ENCODE measurements around the gene FADS1. TPM values are rescaled to one million over a fixed set of nuclear protein-coding genes. Genes with fewer than 3 reads are reported as not detected.
A peak's percentile ranks its signal among the peaks of the same experiment; 100 is the strongest.

The FADS1 gene
- total and polyA plus RNA-seq, 2 of the 13 experiments (the other 11 are each of a cell fraction or from before 2014, with no cell fraction given) = 91.8 to 108 TPM

GRCh38 chr11:61842528-61842820, 25.7 kb upstream of the FADS1 start (continued):
- TF ChIP-seq, protein P1, sequence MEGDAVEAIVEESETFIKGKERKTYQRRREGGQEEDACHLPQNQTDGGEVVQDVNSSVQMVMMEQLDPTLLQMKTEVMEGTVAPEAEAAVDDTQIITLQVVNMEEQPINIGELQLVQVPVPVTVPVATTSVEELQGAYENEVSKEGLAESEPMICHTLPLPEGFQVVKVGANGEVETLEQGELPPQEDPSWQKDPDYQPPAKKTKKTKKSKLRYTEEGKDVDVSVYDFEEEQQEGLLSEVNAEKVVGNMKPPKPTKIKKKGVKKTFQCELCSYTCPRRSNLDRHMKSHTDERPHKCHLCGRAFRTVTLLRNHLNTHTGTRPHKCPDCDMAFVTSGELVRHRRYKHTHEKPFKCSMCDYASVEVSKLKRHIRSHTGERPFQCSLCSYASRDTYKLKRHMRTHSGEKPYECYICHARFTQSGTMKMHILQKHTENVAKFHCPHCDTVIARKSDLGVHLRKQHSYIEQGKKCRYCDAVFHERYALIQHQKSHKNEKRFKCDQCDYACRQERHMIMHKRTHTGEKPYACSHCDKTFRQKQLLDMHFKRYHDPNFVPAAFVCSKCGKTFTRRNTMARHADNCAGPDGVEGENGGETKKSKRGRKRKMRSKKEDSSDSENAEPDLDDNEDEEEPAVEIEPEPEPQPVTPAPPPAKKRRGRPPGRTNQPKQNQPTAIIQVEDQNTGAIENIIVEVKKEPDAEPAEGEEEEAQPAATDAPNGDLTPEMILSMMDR (CRISPR knock-in tag; IDR thresholded peaks at IDR 0.05) = no peak
- no peak for TF ChIP-seq ZSCAN9 (CRISPR knock-in tag; IDR thresholded peaks at IDR 0.05; ENCODE audit: borderline replicate concordance)

GRCh38 chr11:61841636-61842527, 25.1 kb upstream of the FADS1 start:
- intact Hi-C loops (cut with micrococcal nuclease; ENCODE audit: unreplicated experiment) (no loop called here), in situ Hi-C loops (cut with HindIII; ENCODE audit: extremely low pct_ligation_motif_present, low pct_unique_long_range_greater_than_20kb) (no loop called here)
- Histone ChIP-seq H3K9me3 (ENCODE audit: low read length) (no peaks in the 10 kb centered on the region), H3K4me2 (ENCODE audit: low read depth, low read length) (no peak overlapping the region), H3K79me2 (ENCODE audit: insufficient read depth, low read length) (no peaks in the 10 kb centered on the region), H3K36me3 (replicated peaks in 1 of 2; ENCODE audit: control insufficient read depth in 1 of 2, insufficient read depth in 2 of 2, low read length in 2 of 2) (peaks cover 3 to 45% of the 10 kb centered on the region in 2 experiments), H3K27me3 (ENCODE audit: control insufficient read depth in 1 of 2, insufficient read depth in 2 of 2, low read length in 2 of 2) (no peaks in the 10 kb centered on the region), H3K4me3 (replicated peaks in 1 of 3; ENCODE audit: insufficient read depth in 1 of 3, low read depth in 2 of 3, low read length in 3 of 3) (no peak overlapping the region), H3K4me1 (ENCODE audit: insufficient read depth, low read length) (peaks cover 11% of the 10 kb centered on the region; the same call in 1 of the 2 replicates), H3K27ac (ENCODE audit: extremely low read length, insufficient read depth, low read length) (no peak overlapping the region), H4K20me1 (ENCODE audit: insufficient read depth, low read length) (no peaks in the 10 kb centered on the region), H2AFZ (ENCODE audit: low read length) (no peak overlapping the region), H3K9ac (ENCODE audit: insufficient read depth, low read depth, low read length) (no peak overlapping the region)
- TSS peak; percentile 39 for BruUV-seq (replicated peaks)
- no peak for ATAC-seq
- WGBS (ENCODE audit: low lambda C conversion rate) = 97% methylated on average over 8 of the region's 12 CpGs
- ChIA-PET CTCF (ENCODE audit: low intra/inter-chr PET ratio, low total read pairs) (no interaction called here), POLR2A (no interaction called here)
- no peak for DNase-seq (ENCODE audit: low spot score)
- TF ChIP-seq STAG1 (CRISPR knock-in tag; IDR thresholded peaks at IDR 0.05) (no peak), SP5 (CRISPR knock-in tag; IDR thresholded peaks at IDR 0.05; ENCODE audit: borderline replicate concordance, low read depth) (no peak), AGO1 (IDR thresholded peaks at IDR 0.05; ENCODE audit: low read depth, low read length, poor library complexity, severe bottlenecking) (no peak), BHLHE40 (IDR thresholded peaks at IDR 0.05; ENCODE audit: low read length) (no peak), YEATS4 (CRISPR knock-in tag; IDR thresholded peaks at IDR 0.05; ENCODE audit: borderline replicate concordance) (no peak)
- TF ChIP-seq, protein P2, sequence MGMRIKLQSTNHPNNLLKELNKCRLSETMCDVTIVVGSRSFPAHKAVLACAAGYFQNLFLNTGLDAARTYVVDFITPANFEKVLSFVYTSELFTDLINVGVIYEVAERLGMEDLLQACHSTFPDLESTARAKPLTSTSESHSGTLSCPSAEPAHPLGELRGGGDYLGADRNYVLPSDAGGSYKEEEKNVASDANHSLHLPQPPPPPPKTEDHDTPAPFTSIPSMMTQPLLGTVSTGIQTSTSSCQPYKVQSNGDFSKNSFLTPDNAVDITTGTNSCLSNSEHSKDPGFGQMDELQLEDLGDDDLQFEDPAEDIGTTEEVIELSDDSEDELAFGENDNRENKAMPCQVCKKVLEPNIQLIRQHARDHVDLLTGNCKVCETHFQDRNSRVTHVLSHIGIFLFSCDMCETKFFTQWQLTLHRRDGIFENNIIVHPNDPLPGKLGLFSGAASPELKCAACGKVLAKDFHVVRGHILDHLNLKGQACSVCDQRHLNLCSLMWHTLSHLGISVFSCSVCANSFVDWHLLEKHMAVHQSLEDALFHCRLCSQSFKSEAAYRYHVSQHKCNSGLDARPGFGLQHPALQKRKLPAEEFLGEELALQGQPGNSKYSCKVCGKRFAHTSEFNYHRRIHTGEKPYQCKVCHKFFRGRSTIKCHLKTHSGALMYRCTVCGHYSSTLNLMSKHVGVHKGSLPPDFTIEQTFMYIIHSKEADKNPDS (CRISPR knock-in tag; IDR thresholded peaks at IDR 0.05) = no peak
- TF ChIP-seq, protein P3, sequence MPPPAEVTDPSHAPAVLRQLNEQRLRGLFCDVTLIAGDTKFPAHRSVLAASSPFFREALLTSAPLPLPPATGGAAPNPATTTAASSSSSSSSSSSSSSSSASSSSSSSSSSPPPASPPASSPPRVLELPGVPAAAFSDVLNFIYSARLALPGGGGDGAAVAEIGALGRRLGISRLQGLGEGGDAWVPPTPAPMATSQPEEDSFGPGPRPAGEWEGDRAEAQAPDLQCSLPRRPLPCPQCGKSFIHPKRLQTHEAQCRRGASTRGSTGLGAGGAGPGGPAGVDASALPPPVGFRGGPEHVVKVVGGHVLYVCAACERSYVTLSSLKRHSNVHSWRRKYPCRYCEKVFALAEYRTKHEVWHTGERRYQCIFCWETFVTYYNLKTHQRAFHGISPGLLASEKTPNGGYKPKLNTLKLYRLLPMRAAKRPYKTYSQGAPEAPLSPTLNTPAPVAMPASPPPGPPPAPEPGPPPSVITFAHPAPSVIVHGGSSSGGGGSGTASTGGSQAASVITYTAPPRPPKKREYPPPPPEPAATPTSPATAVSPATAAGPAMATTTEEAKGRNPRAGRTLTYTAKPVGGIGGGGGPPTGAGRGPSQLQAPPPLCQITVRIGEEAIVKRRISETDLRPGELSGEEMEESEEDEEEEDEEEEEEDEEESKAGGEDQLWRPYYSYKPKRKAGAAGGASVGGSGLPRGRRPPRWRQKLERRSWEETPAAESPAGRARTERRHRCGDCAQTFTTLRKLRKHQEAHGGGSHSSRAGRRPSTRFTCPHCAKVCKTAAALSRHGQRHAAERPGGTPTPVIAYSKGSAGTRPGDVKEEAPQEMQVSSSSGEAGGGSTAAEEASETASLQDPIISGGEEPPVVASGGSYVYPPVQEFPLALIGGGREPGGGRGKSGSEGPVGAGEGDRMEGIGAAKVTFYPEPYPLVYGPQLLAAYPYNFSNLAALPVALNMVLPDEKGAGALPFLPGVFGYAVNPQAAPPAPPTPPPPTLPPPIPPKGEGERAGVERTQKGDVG (CRISPR knock-in tag; IDR thresholded peaks at IDR 0.05; ENCODE audit: borderline replicate concordance) = no peak
- no peak for FAIRE-seq

Data from HepG2 (cell line).